ENCODE results near the gene PTPRN2.

PTPRN2 gene

GRCh38 chr7:157522189-157522588 is 1065.4 kb downstream of the PTPRN2 start:
- no peak for DNase-seq

- no peak for DNase-seq
These were observed 1065.9 kb downstream of the PTPRN2 start for GRCh38 chr7:157521752-157522151.

- no peak for DNase-seq
These were observed 1066.4 kb downstream of the PTPRN2 start for GRCh38 chr7:157521061-157521731.

GRCh38 chr7:157520249-157520648 is 1067.4 kb downstream of the PTPRN2 start:
- DNase-seq = no peak

- no peak for DNase-seq
These were observed 1067.8 kb downstream of the PTPRN2 start for GRCh38 chr7:157519798-157520244.

- DNase-seq = no peak
These were observed 1068.4 kb downstream of the PTPRN2 start for GRCh38 chr7:157519246-157519645.

- no peak for DNase-seq
These were observed 1069.0 kb downstream of the PTPRN2 start for GRCh38 chr7:157518514-157519175.

- DNase-seq = no peak
These were observed 1069.7 kb downstream of the PTPRN2 start for GRCh38 chr7:157517782-157518513.

- DNase-seq = no peak
These were observed 1070.5 kb downstream of the PTPRN2 start for GRCh38 chr7:157516911-157517781.

GRCh38 chr7:157516311-157516710 is 1071.3 kb downstream of the PTPRN2 start:
- DNase-seq = no peak

GRCh38 chr7:157515342-157516041 is 1072.1 kb downstream of the PTPRN2 start:
- no peak for DNase-seq

GRCh38 chr7:157514746-157515145 is 1072.9 kb downstream of the PTPRN2 start:
- DNase-seq = no peak

GRCh38 chr7:157514306-157514705 is 1073.3 kb downstream of the PTPRN2 start:
- DNase-seq = no peak

- no peak for DNase-seq
These were observed 1073.9 kb downstream of the PTPRN2 start for GRCh38 chr7:157513682-157514081.

- no peak for DNase-seq
These were observed 1074.4 kb downstream of the PTPRN2 start for GRCh38 chr7:157513162-157513621.

GRCh38 chr7:157509226-157509625 is 1078.4 kb downstream of the PTPRN2 start:
- DNase-seq = no peak

- no peak for DNase-seq
These were observed 1079.1 kb downstream of the PTPRN2 start for GRCh38 chr7:157508477-157508881.

GRCh38 chr7:157507987-157508386 is 1079.6 kb downstream of the PTPRN2 start:
- DNase-seq = no peak

GRCh38 chr7:157506268-157506667 is 1081.4 kb downstream of the PTPRN2 start:
- no peak for DNase-seq

GRCh38 chr7:157505646-157506045 is 1082.0 kb downstream of the PTPRN2 start:
- no peak for DNase-seq

- no peak for DNase-seq
These were observed 1084.4 kb downstream of the PTPRN2 start for GRCh38 chr7:157503229-157503628.

GRCh38 chr7:157502701-157503111 is 1084.9 kb downstream of the PTPRN2 start:
- DNase-seq = no peak
